Neuronal stem cell (in vitro differentiated cells): ENCODE results near the gene C3orf62. TPM values are rescaled to one million over a fixed set of nuclear protein-coding genes. Genes with fewer than 3 reads are reported as not detected.

Experiments
- small RNA-seq: library from polyadenylated mRNA; stranded (forward); fragments of <200 nt; extraction: miRNeasy Mini kit (QIAGEN cat#:217004); gene quantifications from one replicate; pipeline ENCODE3, GENCODE V24; 2013; ENCODE audit not compliant: insufficient read depth

Gene C3orf62

Small RNA genes lying within 50 kb of the gene (small RNA-seq; reads per million reads assigned to genes)
- not detected for gene AC121247.2
- not detected for gene MIR4271
- gene RF00019 = not detected
